WTC11 (cell line): ENCODE measurements around the gene NSD1.

Experiments used
- ATF3 ChIP-seq: sonication (generic); formaldehyde crosslinking; conservative IDR thresholded peaks from 2 replicates; pipeline ENCODE4 v1.8.1; 2022; ENCODE audit warnings: mild to moderate bottlenecking, missing genetic modification reagents
- CTCF ChIP-seq: fragments of 200-600 bp; IDR thresholded peaks from 2 replicates; pipeline ENCODE4 v1.8.0; 2022; ENCODE audit warnings: antibody characterized with exemption
- IRF2 ChIP-seq: sonication (generic); formaldehyde crosslinking; IDR thresholded peaks from 2 replicates; pipeline ENCODE4 v1.8.0; 2022; ENCODE audit warnings: low read depth, missing genetic modification reagents, borderline replicate concordance
- JUN ChIP-seq: sonication (generic); formaldehyde crosslinking; IDR thresholded peaks from 2 replicates; pipeline ENCODE4 v1.8.0; 2023; ENCODE audit warnings: mild to moderate bottlenecking, missing genetic modification reagents
- MLX ChIP-seq: sonication (generic); formaldehyde crosslinking; IDR thresholded peaks from 2 replicates; pipeline ENCODE4 v1.8.1; 2023; ENCODE audit warnings: mild to moderate bottlenecking, missing genetic modification reagents, moderate library complexity
- NR1H2 ChIP-seq: sonication (generic); formaldehyde crosslinking; IDR thresholded peaks from 2 replicates; pipeline ENCODE4 v1.9.0; 2021; ENCODE audit warnings: mild to moderate bottlenecking, moderate library complexity, missing genetic modification reagents
- NR3C1 ChIP-seq: sonication (generic); formaldehyde crosslinking; conservative IDR thresholded peaks from 2 replicates; pipeline ENCODE4 v1.8.1; 2023; ENCODE audit warnings: low read depth, mild to moderate bottlenecking, missing genetic modification reagents
- SMAD3 ChIP-seq: sonication (generic); formaldehyde crosslinking; IDR thresholded peaks from 2 replicates; pipeline ENCODE4 v1.8.0; 2022; ENCODE audit warnings: missing genetic modification reagents, mild to moderate bottlenecking, borderline replicate concordance
- USF2 ChIP-seq: sonication (generic); formaldehyde crosslinking; IDR thresholded peaks from 2 replicates; pipeline ENCODE4 v1.8.1; 2023; ENCODE audit warnings: mild to moderate bottlenecking, missing genetic modification reagents, moderate library complexity
- ZNF232 ChIP-seq: sonication (generic); formaldehyde crosslinking; IDR thresholded peaks from 2 replicates; pipeline ENCODE4 v1.8.0; 2022; ENCODE audit warnings: mild to moderate bottlenecking, missing genetic modification reagents

- TF ChIP-seq JUN (CRISPR knock-in tag) (no peak), NR1H2 (CRISPR knock-in tag) (no peak), NR3C1 (CRISPR knock-in tag) (no peak), CTCF (no peak), ZNF232 (no peak), SMAD3 (CRISPR knock-in tag) (no peak), IRF2 (CRISPR knock-in tag) (no peak), MLX (no peak), USF2 (no peak), ATF3 (no peak)
These were observed 42.7 kb downstream of the NSD1 start for GRCh38 chr5:177176175-177176711.
